Mesothelial cell of epicardium (in vitro differentiated cells): Measurements from ENCODE around the gene SLC1A3. TPM values are rescaled to one million over a fixed set of nuclear protein-coding genes. Genes with fewer than 3 reads are reported as not detected.
"Not testable (repeated sequence)": the region's sequence is repeated elsewhere in the genome, so short reads cannot be mapped to it uniquely, and the experiment has no call there.

Experiments used
- DNase-seq, 2 experiments: peaks; one replicate each; pipeline ENCODE4 v3.0.0; 2021; ENCODE audit warnings: low spot score in 2 of 2; ENCODE audit not compliant: unreplicated experiment in 2 of 2
- H3K27ac Mint-ChIP-seq: 2 replicates; pipeline ENCODE4 v1.8.0; 2021; ENCODE audit warnings: mixed read lengths
- H3K27me3 Mint-ChIP-seq: 2 replicates; pipeline ENCODE4 v1.8.0; 2021; ENCODE audit warnings: low read depth, mixed read lengths
- H3K36me3 Mint-ChIP-seq: 2 replicates; pipeline ENCODE4 v1.8.0; 2021; ENCODE audit warnings: mixed read lengths
- H3K4me1 Mint-ChIP-seq: 2 replicates; pipeline ENCODE4 v1.8.0; 2021; ENCODE audit warnings: mixed read lengths
- H3K4me3 Mint-ChIP-seq: 2 replicates; pipeline ENCODE4 v1.8.0; 2021; ENCODE audit warnings: mild to moderate bottlenecking, moderate library complexity, mixed read lengths
- H3K9me3 Mint-ChIP-seq: 2 replicates; pipeline ENCODE4 v1.8.0; 2021; ENCODE audit warnings: mixed read lengths
- CTCF ChIP-seq: fragments of 200-600 bp; sonication (generic); IDR thresholded peaks from one replicate; pipeline ENCODE4 v1.5.0; 2021; ENCODE audit warnings: antibody characterized with exemption; ENCODE audit not compliant: unreplicated experiment
- total RNA-seq: library from RNA; stranded (reverse); gene quantifications from 3 replicates; pipeline ENCODE4 v1.2.1, GENCODE V29; 2021

The SLC1A3 gene
- total RNA-seq, 1 donor from 2014 or later: 56.3 TPM

GRCh38 chr5:36571401-36572042 lies 34.9 kb upstream of the SLC1A3 start:
- peaks cover 3% of the 10 kb centered on the region for H3K4me1 Mint-ChIP-seq
- no peak for TF ChIP-seq CTCF

GRCh38 chr5:36573438-36573837 lies 33.0 kb upstream of the SLC1A3 start:
- no peak for TF ChIP-seq CTCF
- Mint-ChIP-seq H3K4me3 (no peak overlapping the region), H3K4me1 (peaks cover 3% of the 10 kb centered on the region), H3K27me3 (no peaks in the 10 kb centered on the region), H3K9me3 (no peaks in the 10 kb centered on the region), H3K36me3 (no peaks in the 10 kb centered on the region), H3K27ac (peak overlapping the region; percentile 6)
- no peak for DNase-seq

More at GRCh38 chr5:36571401-36572042, 34.9 kb upstream of the SLC1A3 start:
- Mint-ChIP-seq H3K27ac (no peak overlapping the region), H3K4me3 (no peak overlapping the region), H3K27me3 (no peaks in the 10 kb centered on the region), H3K9me3 (no peaks in the 10 kb centered on the region), H3K36me3 (no peaks in the 10 kb centered on the region)
- no peak for DNase-seq

- H3K4me3 Mint-ChIP-seq: no peak overlapping the region
- TF ChIP-seq CTCF: no peak
- H3K36me3 Mint-ChIP-seq: no peaks in the 10 kb centered on the region
- no peaks in the 10 kb centered on the region for H3K9me3 Mint-ChIP-seq
- no peak for DNase-seq
- H3K4me1 Mint-ChIP-seq: peaks cover 3% of the 10 kb centered on the region
- no peak overlapping the region for H3K27ac Mint-ChIP-seq
- no peaks in the 10 kb centered on the region for H3K27me3 Mint-ChIP-seq
Observed at GRCh38 chr5:36575361-36575781, 31.0 kb upstream of the SLC1A3 start.

- no peak for TF ChIP-seq CTCF
- H3K4me3 Mint-ChIP-seq: no peak overlapping the region
Observed at GRCh38 chr5:36576721-36577120, 29.7 kb upstream of the SLC1A3 start.

GRCh38 chr5:36579858-36580257 lies 26.5 kb upstream of the SLC1A3 start:
- H3K9me3 Mint-ChIP-seq, DNase-seq, H3K4me3 Mint-ChIP-seq, H3K27ac Mint-ChIP-seq, H3K27me3 Mint-ChIP-seq, H3K36me3 Mint-ChIP-seq: not testable (repeated sequence)
- peaks cover 11% of the 10 kb centered on the region for H3K4me1 Mint-ChIP-seq

More at GRCh38 chr5:36576721-36577120, 29.7 kb upstream of the SLC1A3 start:
- Mint-ChIP-seq H3K27ac (no peak overlapping the region), H3K36me3 (no peaks in the 10 kb centered on the region), H3K9me3 (no peaks in the 10 kb centered on the region), H3K27me3 (no peaks in the 10 kb centered on the region), H3K4me1 (peaks cover 11% of the 10 kb centered on the region)
- DNase-seq: no peak

- Mint-ChIP-seq H3K27ac (peak overlapping the region; percentile 64), H3K36me3 (no peaks in the 10 kb centered on the region), H3K4me1 (peaks cover 8% of the 10 kb centered on the region), H3K27me3 (peaks cover 3% of the 10 kb centered on the region), H3K9me3 (no peaks in the 10 kb centered on the region), H3K4me3 (no peak overlapping the region)
- no peak for TF ChIP-seq CTCF
- DNase-seq: no peak
Observed at GRCh38 chr5:36581070-36581469, 25.3 kb upstream of the SLC1A3 start.
